Activated naive CD8-positive, alpha-beta T cell treated with anti-CD3 and anti-CD28 coated beads, Interleukin-2, amount 50 U/mL, for 24 hours (primary cell): ENCODE measurements around the gene ART5.
"Not testable (repeated sequence)": the region's sequence is repeated elsewhere in the genome, so short reads cannot be mapped to it uniquely, and the experiment has no call there.

ENCODE experiments used
- ATAC-seq: fragments of 150-1000 bp; cut with Tn5 transposase; one replicate; pipeline ENCODE4 v1.10.0; 2021
- DNase-seq: peaks from one replicate; pipeline ENCODE4 v3.0.0; 2021
- H3K27ac Mint-ChIP-seq: one replicate; pipeline ENCODE4 v1.8.0; 2021; ENCODE audit warnings: mild to moderate bottlenecking, mixed read lengths
- H3K27me3 Mint-ChIP-seq: one replicate; pipeline ENCODE4 v1.8.0; 2021; ENCODE audit warnings: mixed read lengths
- H3K36me3 Mint-ChIP-seq: one replicate; pipeline ENCODE4 v1.8.0; 2021; ENCODE audit warnings: low read depth, mixed read lengths
- H3K4me1 Mint-ChIP-seq: one replicate; pipeline ENCODE4 v1.8.0; 2021; ENCODE audit warnings: mixed read lengths
- H3K4me3 Mint-ChIP-seq: one replicate; pipeline ENCODE4 v1.8.0; 2021; ENCODE audit warnings: mild to moderate bottlenecking, moderate library complexity, mixed read lengths
- H3K9me3 Mint-ChIP-seq: one replicate; pipeline ENCODE4 v1.8.0; 2021; ENCODE audit warnings: mixed read lengths

Gene ART5

GRCh38 chr11:3588776-3589175, 53.0 kb downstream of the ART5 start:
- not testable (repeated sequence) for DNase-seq, H3K4me1 Mint-ChIP-seq, ATAC-seq, H3K9me3 Mint-ChIP-seq, H3K4me3 Mint-ChIP-seq, H3K27ac Mint-ChIP-seq, H3K36me3 Mint-ChIP-seq
- peaks cover 13% of the 10 kb centered on the region for H3K27me3 Mint-ChIP-seq
